ENCODE measurements around the gene NNAT. TPM values are rescaled to one million over a fixed set of nuclear protein-coding genes. Genes with fewer than 3 reads are reported as not detected.

NNAT gene
- total RNA-seq, 1 donor from 2014 or later = 0.19 TPM

DNA sequence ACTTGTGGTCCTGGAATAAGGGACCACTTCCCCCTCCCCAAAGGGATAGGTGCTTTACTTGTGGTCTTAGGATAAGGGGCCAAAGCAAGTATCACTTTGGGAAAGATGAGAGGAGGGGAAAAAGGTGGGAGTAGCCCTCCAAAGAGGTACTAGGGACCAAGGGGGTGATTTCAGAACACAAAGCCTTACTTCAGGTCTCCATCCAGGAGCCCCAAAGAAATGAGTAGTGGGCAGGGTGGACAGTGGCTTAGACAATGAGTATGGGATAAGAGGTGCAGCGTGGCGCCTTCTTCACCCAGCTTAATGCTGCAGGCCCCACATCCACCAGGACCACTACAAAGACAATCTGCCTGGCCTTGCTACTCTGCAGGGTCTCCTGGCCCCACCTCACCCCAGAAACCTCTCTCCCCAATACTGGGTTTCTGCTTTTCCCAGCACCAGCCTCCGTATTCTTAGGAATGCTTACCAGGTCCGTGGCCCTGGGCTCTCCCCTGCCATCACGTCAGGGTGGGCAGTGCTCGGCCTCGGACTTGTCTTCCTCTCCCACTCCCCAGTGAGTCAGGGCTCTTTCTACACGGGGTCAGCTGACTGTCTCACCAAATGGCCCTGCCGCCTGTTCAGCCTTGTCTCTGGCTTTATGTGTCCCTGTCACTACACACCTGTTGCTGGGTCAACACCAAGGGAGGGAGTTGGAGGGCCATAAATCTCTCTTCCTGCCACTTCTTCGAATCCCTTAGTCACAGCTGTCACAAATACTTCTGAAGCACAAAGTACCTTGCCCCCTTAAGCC lies 3.1 kb downstream of the NNAT start:
- peak; percentile 99 for DNase-seq (ENCODE audit: low read depth)

- DNase-seq (ENCODE audit: low read depth) = peak; percentile 82
These were observed 4.0 kb downstream of the NNAT start for GRCh38 chr20:37524859-37525708.

GRCh38 chr20:37525810-37526209 lies 4.8 kb downstream of the NNAT start:
- no peak for DNase-seq (ENCODE audit: low read depth)

DNA sequence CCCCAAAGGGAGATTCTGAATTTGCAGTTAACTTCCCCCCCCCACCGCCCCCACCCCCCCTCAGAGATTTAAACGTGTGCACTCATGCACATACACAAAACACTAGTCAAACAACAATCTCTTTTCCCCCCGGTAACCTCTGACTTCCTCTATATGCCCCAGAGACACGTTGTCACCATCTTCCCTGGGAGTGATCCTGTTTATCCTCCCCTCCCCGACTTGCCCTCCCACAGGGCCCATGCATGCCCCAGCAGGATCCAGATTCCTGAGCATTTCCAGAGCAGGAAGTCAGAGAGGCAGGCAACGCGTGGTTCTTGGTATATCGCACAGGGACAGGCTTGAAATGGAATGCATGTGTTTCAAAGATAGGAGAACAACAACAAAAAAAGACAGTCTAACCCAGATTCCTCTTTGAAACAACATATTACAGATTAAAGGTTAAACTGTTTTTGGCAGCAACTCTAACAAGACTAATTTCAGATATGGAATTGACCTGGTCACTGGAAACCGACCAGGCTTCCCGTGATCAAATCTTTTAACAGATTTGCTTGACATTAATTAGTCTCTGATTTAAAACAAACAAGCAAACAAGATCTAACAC lies 5.3 kb downstream of the NNAT start:
- DNase-seq (ENCODE audit: low read depth) = peak; percentile 72

DNA sequence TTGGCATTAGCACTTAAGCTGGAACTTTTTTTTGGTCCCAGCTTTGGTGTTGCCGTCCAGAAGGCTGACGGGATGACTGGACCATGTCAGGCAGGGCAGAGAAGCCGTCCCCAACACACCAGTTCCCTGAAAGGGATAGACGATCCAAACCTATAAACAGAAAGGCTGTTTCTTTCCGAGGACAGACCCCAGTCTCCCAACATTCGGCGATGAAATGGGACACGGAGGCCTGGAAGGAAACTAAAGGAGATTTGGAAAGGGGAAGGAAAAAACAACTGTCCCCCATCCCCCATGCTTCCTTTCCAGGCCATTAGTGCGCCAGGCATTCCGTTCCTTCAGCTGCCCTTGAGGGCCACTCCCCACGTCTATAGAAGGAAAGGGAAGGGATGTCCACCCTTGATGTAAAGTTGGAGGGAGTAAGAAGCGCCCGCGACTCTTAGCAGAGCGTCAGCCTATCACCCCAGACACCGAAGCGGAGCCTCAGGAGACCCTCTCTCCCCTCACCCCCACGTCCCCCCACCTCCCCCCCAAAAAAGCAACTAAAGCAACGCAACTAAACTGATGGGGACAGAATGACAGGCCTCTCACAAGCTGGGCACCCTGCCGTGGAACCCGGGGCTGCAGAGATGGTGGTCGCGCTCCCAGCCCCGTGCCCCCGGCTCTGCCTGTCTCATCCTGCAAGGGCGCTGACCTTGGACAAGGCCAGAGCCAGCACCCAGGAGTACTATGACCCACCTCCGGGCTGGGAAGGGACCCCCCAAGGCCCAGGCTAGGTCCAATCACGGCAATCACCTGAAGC lies 6.0 kb downstream of the NNAT start:
- DNase-seq (ENCODE audit: low read depth) = peak; percentile 77

- peak; percentile 90 for DNase-seq (ENCODE audit: low read depth)
These were observed 6.8 kb downstream of the NNAT start, which contains the start of gene BLCAP for GRCh38 chr20:37527638-37528445. Gene BLCAP (minus strand): TSS chr20:37527876. CDS start chr20:37519174, 8,702 bp downstream.

DNA sequence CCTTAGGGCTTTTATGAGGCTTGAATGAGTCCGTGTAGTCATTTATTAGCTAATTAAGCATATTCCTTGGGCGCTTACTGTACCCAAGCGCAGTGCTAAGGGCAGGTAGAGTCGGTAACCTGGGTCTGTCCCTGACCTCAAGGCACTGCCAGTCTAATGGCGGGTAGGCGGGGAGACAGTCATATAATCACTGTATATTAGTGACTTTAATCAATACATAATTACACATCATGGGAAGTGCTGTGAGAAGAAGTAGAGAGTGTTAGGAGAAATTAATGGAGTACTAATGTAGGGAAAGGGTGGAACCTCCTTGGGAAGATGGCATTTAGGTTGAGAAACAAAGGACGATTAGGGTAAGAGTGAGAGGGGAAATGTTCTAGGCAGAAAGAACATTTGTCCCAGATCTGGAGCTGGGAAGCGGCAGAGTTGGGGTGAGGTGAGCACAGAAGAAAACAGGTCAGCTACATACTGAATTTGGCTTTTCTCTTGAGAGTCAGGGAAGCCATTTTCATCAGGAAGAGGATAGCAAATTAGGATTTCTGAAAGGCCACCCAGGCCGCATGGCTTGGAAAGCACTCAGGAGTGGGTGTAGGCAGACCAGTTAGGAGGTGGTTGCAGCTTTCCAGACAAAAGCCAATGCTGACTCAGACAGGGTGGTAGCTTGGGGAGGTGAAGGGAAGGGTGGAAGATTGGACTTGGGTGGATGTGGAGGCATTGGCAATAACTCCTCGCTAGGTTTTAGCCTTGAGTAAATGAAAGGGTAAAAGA lies 7.6 kb downstream of the NNAT start:
- no peak for DNase-seq (ENCODE audit: low read depth)

DNA sequence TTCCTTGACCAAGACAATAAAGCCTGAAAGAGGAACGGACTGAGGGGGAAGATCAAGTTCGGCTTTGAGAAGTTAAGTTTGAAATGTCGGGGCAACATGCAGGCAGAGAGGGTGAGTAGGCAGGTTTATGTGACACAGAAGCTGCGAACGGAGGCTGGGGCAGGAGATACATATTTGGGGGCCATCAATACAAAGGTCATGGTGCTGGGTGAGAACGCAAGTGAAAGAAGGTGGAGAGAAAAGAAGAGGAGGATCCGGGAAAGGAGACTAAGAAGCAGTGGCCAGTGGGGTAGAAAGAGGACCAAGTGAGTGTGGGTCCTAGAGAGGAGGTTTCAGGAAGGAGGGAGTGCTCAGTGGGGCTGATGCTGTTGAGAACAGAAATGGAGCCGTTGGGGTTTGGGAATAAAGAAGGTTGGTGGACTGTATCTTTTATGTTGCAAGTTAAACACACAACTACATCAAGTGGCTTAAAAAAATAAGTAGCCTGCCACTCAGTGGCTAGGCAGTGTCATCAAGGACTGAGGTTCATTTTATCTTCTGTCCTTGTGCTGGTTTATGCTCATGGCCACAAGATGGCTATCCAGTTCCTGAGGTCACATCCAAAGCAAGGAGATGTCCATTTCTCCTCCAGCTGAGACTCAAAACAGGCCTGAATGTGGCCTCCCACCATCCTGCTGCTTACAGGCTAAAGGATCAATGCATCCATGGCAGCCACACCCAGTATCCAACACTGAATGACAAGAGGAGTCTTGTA lies 8.3 kb downstream of the NNAT start:
- no peak for DNase-seq (ENCODE audit: low read depth)

DNA sequence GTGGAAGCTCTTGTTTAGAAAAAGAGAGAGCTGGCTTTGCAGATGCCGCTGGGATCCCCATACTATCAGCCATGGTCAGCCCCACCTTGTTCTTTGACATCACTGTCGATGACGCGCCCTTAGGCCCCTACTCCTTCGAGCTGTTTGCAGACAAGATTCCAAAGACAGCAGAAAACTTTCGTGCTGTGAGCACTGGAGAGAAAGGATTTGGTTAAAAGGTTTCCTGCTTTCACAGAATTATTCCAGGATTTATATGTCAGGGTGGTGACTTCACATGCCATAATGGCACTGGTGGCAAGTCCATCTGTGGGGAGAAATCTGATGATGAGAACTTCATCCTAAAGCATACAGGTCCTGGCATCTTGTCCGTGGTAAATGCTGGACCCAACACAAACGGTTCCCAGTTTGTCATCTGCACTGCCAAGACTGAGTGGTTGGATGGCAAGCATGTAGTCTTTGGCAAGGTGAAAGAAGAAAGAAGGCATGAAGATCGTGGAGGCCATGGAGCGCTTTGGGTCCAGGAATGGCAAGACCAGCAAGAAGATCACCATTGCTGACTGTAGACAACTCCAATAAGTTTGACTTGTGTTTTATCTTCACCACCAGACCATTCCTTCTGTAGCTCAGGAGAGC lies 9.0 kb downstream of the NNAT start:
- DNase-seq (ENCODE audit: low read depth) = no peak

DNA sequence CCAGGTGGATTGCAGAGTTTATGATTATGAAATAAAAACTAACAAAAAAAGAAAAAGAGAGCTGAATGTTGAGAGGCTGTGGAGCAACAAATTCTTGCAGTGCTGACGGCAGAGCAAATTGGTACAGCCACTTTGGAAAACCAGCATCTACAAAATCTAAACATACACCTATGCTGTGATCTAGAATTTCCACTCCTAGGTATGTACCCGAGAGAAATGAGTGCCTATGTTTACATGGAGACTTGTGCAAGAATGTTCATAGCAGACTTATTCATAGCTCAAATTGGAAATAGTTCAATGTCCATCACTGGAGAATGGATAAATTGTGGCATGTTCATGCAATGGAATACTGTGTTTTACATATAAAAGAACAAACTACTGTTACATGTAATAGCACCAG lies 9.6 kb downstream of the NNAT start:
- no peak for DNase-seq (ENCODE audit: low read depth)

- no peak for DNase-seq (ENCODE audit: low read depth)
These were observed 10.8 kb downstream of the NNAT start for GRCh38 chr20:37531856-37532255.

- DNase-seq (ENCODE audit: low read depth) = no peak
These were observed 12.2 kb downstream of the NNAT start for GRCh38 chr20:37533154-37533715.

- peak; percentile 88 for DNase-seq (ENCODE audit: low read depth)
These were observed 13.5 kb downstream of the NNAT start for GRCh38 chr20:37534401-37535157.

DNA sequence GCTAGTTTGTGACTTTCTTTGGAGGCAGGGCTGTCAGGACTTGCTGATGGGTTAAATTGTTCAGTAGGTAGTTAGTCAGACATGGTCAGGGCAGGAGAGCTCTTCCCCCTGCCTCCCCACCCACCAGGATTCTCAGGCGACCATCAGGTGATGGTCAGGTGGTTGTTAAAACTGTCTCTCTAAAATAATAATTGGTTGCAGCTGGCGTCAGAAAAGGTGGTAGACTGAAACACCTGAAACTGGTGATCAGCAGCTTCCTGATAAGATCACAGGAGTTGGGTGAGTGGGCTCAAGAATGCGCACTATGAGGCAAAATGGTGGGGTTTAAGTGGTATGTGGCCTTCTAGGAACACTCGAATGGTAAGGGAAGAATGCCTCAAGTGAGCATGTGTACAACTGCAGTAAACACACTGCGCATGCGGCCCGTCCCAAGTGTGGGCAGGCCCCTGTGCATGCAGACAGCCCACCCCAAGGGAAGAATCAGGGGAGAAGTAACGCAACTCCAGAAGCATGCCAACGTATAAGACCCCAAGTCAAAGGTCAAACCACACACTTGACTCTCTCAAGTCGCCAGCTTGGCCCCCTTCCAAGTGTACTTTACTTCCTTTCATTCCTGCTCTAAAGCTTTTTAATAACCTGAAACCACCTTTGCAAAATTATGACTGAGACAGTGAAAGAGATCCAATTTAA lies 14.5 kb downstream of the NNAT start:
- DNase-seq (ENCODE audit: low read depth) = no peak

DNA sequence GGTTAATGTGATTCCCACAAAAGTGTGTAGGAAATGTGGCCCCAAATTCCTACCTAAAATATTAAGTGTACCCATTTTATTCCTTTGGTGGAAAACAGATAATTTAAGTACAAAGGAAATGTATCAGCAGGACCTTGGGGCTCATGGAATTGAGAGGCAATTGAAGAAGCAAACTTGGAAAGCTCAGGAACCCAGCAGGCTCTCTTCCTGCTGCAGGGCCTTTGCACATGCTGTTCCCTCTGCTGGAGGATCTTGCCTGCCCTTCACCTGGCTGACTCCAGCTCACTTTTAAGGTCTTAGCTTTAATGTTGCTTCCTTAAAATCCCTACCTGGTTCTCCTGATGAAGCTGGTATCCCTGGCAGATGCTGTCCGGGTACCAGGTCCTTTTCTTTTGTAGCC lies 16.5 kb downstream of the NNAT start:
- no peak for DNase-seq (ENCODE audit: low read depth)

DNA sequence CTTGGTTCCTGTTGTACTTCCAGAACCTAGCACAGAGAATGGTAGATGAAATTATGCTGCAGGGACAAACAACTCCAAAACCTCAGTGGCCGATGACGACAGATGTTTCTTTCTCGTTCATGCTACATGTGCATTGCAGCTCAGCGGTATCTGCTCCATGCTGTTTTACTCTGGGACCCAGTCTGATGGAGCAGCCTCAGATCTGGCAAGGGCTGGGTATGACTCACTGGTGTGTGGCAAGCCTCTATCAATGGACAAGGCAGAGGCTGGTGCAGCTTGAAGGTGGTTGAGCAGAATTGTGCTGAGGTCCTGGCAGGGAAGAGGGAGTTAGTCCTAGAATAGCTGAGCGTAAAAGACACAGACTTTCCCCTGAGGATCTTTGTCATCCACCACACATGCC lies 17.0 kb downstream of the NNAT start:
- peak; percentile 77 for DNase-seq (ENCODE audit: low read depth)

DNA sequence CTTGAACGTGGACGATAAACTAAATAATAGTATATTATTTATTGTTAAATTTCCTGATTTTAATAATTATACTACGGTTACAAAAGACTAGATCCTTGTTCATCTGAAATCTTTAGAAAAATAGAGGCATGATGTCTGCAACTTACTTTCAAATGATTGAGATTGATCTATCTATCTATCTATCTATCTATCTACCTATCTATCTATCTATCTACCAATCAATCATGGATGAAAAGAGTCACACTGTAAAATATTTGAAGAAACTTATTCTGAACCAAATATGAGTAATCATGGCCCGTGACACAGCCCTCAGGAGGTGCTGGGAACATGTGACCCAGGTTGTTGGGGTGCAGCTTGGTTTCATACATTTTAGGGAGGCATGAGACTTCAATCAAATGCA lies 18.4 kb downstream of the NNAT start:
- no peak for DNase-seq (ENCODE audit: low read depth)
